Measurements from ENCODE around the gene LENG8. TPM values are rescaled to one million over a fixed set of nuclear protein-coding genes. Genes with fewer than 3 reads are reported as not detected.

LENG8 gene
- total and polyA plus RNA-seq, 2 of the 8 experiments (the other 6 are each of a cell fraction or from before 2014, with no cell fraction given) = 62.2 to 108 TPM

DNA sequence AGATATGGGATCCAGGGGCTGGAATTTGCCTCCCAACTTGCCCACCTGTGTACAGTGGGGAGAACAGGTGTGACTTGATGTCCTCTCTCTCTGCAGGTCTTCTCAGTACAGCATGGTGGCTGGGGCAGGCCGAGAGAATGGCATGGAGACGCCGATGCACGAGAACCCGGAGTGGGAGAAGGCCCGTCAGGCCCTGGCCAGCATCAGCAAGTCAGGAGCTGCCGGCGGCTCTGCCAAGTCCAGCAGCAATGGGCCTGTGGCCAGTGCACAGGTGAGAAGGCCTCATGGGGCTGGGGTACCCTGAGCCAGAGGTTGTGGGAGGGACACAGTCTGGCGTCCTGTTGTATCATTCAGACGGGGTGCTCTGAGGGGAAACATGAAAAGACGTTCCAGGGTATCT lies 3.0 kb downstream of the LENG8 start (continued):
- TF ChIP-seq CBX8 (IDR thresholded peaks at IDR 0.05; ENCODE audit: borderline replicate concordance, low read depth, low read length) (no peak), KDM4A (IDR thresholded peaks at IDR 0.05; ENCODE audit: low read depth, low read length, severe bottlenecking) (no peak), YY1 (IDR thresholded peaks at IDR 0.05; ENCODE audit: low read depth, low read length) (no peak)

Data from H1 (cell line).